IMR-90 (cell line): ENCODE results near the gene PARP3. TPM values are rescaled to one million over a fixed set of nuclear protein-coding genes. Genes with fewer than 3 reads are reported as not detected.
A peak's percentile ranks its signal among the peaks of the same experiment; 100 is the strongest.

Experiments
- ATAC-seq: fragments of 200-7000 bp; cut with Tn5 transposase; 2 replicates; pipeline ENCODE4 v1.9.1; 2020; ENCODE audit warnings: low read depth, mild to moderate bottlenecking, moderate library complexity
- BruUV-seq: library from RNA; stranded (reverse); fragments of 400-500 nt; replicated peaks from 2 replicates; lab custom pipeline; 2021; lab: Mats Ljungman, UMichigan
- CTCF ChIA-PET: fragments of 300-600 bp; formaldehyde crosslinking; extraction: SDS; loops from one replicate; lab custom pipeline; 2021; ENCODE audit warnings: antibody characterized with exemption; lab: Yijun Ruan, JAX
- POLR2A ChIA-PET: fragments of 300-600 bp; sonication (Branson Sonifier 250); formaldehyde crosslinking; loops from one replicate; lab custom pipeline; 2022; ENCODE audit warnings: antibody characterized with exemption; ENCODE audit not compliant: unreplicated experiment; lab: Charles Lee
- DNase-seq: peaks from one replicate; pipeline ENCODE4 v3.0.0; 2013
- H2AFZ ChIP-seq: replicated peaks from 2 replicates; pipeline ENCODE3; 2013; ENCODE audit warnings: low read length, mild to moderate bottlenecking; ENCODE audit not compliant: poor library complexity
- H2AK5ac ChIP-seq: 2 replicates; pipeline ENCODE4 v1.6.1; 2013; ENCODE audit warnings: low read depth, low read length, inconsistent platforms
- H2AK9ac ChIP-seq: replicated peaks from 2 replicates; pipeline ENCODE3; 2013; ENCODE audit warnings: mild to moderate bottlenecking, low read depth, low read length, moderate library complexity; ENCODE audit not compliant: poor library complexity
- H2BK120ac ChIP-seq: 2 replicates; pipeline ENCODE4 v1.6.1; 2013; ENCODE audit warnings: low read depth, low read length, inconsistent platforms
- H2BK15ac ChIP-seq: 3 replicates; pipeline ENCODE4 v1.6.1; 2013; ENCODE audit warnings: low read depth, low read length, inconsistent platforms
- H2BK20ac ChIP-seq: 2 replicates; pipeline ENCODE4 v1.6.1; 2013; ENCODE audit warnings: low read depth, mild to moderate bottlenecking, inconsistent platforms, low read length, moderate library complexity
- H2BK5ac ChIP-seq: 2 replicates; pipeline ENCODE4 v1.6.1; 2013; ENCODE audit warnings: mild to moderate bottlenecking, low read depth, low read length, inconsistent platforms; ENCODE audit not compliant: poor library complexity, severe bottlenecking
- H3K14ac ChIP-seq: replicated peaks from 2 replicates; pipeline ENCODE4 v1.6.1; 2013; ENCODE audit warnings: low read depth, low read length, inconsistent platforms
- H3K18ac ChIP-seq: 2 replicates; pipeline ENCODE4 v1.6.1; 2013; ENCODE audit warnings: low read depth, low read length, control low read depth
- H3K23ac ChIP-seq: 2 replicates; pipeline ENCODE4 v1.6.1; 2013; ENCODE audit warnings: low read depth, low read length, inconsistent platforms
- H3K27ac ChIP-seq: 2 replicates; pipeline ENCODE4 v1.5.1; 2013; ENCODE audit warnings: mild to moderate bottlenecking, control low read depth, low read length; ENCODE audit not compliant: insufficient read depth
- H3K27me3 ChIP-seq: 2 replicates; pipeline ENCODE4 v1.6.1; 2013; ENCODE audit warnings: low read length; ENCODE audit not compliant: control insufficient read depth, insufficient read depth
- H3K36me3 ChIP-seq: 2 replicates; pipeline ENCODE4 v1.6.1; 2013; ENCODE audit warnings: low read length, mixed read lengths; ENCODE audit not compliant: control insufficient read depth, insufficient read depth
- H3K4ac ChIP-seq: 2 replicates; pipeline ENCODE4 v1.6.1; 2013; ENCODE audit warnings: low read depth, low read length, inconsistent platforms
- H3K4me1 ChIP-seq: 2 replicates; pipeline ENCODE4 v1.6.1; 2013; ENCODE audit warnings: low read length, mixed read lengths; ENCODE audit not compliant: control insufficient read depth, insufficient read depth
- H3K4me2 ChIP-seq: 2 replicates; pipeline ENCODE4 v1.6.1; 2013; ENCODE audit warnings: low read depth, mild to moderate bottlenecking, control low read depth, low read length, moderate library complexity
- H3K4me3 ChIP-seq: 2 replicates; pipeline ENCODE4 v1.5.1; 2013; ENCODE audit warnings: low read depth, mild to moderate bottlenecking, control low read depth, low read length, moderate library complexity; ENCODE audit not compliant: insufficient read depth
- H3K56ac ChIP-seq: 2 replicates; pipeline ENCODE4 v1.6.1; 2013; ENCODE audit warnings: low read length, inconsistent platforms; ENCODE audit not compliant: insufficient read depth; ENCODE audit errors: extremely low read depth
- H3K79me1 ChIP-seq, 2 experiments: 2 replicates each; pipeline ENCODE4 v1.6.1; 2013; ENCODE audit warnings: low read length in 2 of 2, inconsistent platforms in 1 of 2, low read depth in 1 of 2
- H3K9ac ChIP-seq: 2 replicates; pipeline ENCODE4 v1.6.1; 2013; ENCODE audit warnings: low read depth, low read length, control low read depth
- H3K9me1 ChIP-seq: 2 replicates; pipeline ENCODE4 v1.6.1; 2013; ENCODE audit warnings: low read length, inconsistent platforms; ENCODE audit not compliant: insufficient read depth
- H3K9me3 ChIP-seq: 2 replicates; pipeline ENCODE4 v1.6.1; 2013; ENCODE audit warnings: low read length; ENCODE audit not compliant: control insufficient read depth, insufficient read depth
- H4K20me1 ChIP-seq: 2 replicates; pipeline ENCODE4 v1.6.1; 2013; ENCODE audit warnings: low read length, inconsistent platforms; ENCODE audit not compliant: insufficient read depth
- H4K5ac ChIP-seq: 2 replicates; pipeline ENCODE4 v1.6.1; 2013; ENCODE audit warnings: mild to moderate bottlenecking, low read depth, low read length, control low read depth
- H4K8ac ChIP-seq, 2 experiments: 2 replicates each; pipeline ENCODE4 v1.6.1; 2013; ENCODE audit warnings: low read depth in 2 of 2, low read length in 2 of 2, control low read depth in 1 of 2, inconsistent platforms in 1 of 2
- H4K91ac ChIP-seq: 2 replicates; pipeline ENCODE4 v1.6.1; 2013; ENCODE audit warnings: low read depth, low read length, inconsistent platforms; ENCODE audit not compliant: insufficient read depth
- CEBPB ChIP-seq: IDR thresholded peaks from 2 replicates; pipeline ENCODE4 v1.6.1; 2012; ENCODE audit warnings: low read depth, low read length, improper control_type of control experiment
- MAFK ChIP-seq: IDR thresholded peaks from 2 replicates; pipeline ENCODE4 v1.6.1; 2012; ENCODE audit warnings: low read depth, low read length, improper control_type of control experiment
- NFE2L2 ChIP-seq: fragments of 150-350 bp; IDR thresholded peaks from 2 replicates; pipeline ENCODE4 v1.6.1; 2016; ENCODE audit warnings: low read depth, mild to moderate bottlenecking, low read length
- WGBS, 2 experiments: methylation state at CpG; one replicate each; pipeline versions ENCODE4 v1.1.5 to v1.1.7; 2013; ENCODE audit warnings: missing lambda C conversion rate in 2 of 2; ENCODE audit not compliant: insufficient read length in 1 of 2; ENCODE audit errors: extremely low coverage in 2 of 2; 5-methylcytosine and 5-hydroxymethylcytosine counted together
- dilution Hi-C: fragments of 300-500 bp; cut with HindIII; formaldehyde crosslinking; loops from one replicate; pipeline ENCODE4 v1.14.3; 2018; ENCODE audit warnings: low sequenced_read_pairs; ENCODE audit not compliant: unreplicated experiment
- in situ Hi-C: fragments of 300-500 bp; cut with MboI; formaldehyde crosslinking; loops from 3 replicates; pipeline ENCODE4 v1.14.3; 2019; ENCODE audit warnings: low sequenced_read_pairs, inconsistent platforms, mixed read lengths
- intact Hi-C: fragments of 100-400 bp; cut with micrococcal nuclease; formaldehyde crosslinking; loops from 2 replicates; pipeline ENCODE4 v1.10.0; 2022
- polyA plus RNA-seq, 3 experiments: library from polyadenylated mRNA; depleted of rRNA; stranded (reverse); fragments of >200 nt; gene quantifications; 2 replicates each; pipeline ENCODE4 v1.2.3, GENCODE V29; 2012; ENCODE audit warnings: low replicate concordance in 1 of 3
- total RNA-seq: library from RNA; depleted of rRNA; stranded (reverse); fragments of >200 nt; gene quantifications from 2 replicates; pipeline ENCODE4 v1.2.3, GENCODE V29; 2012

PARP3 gene
- total and polyA plus RNA-seq, 2 of the 4 experiments (the other 2 are of a cell fraction) = 16.3 to 22.0 TPM

DNA sequence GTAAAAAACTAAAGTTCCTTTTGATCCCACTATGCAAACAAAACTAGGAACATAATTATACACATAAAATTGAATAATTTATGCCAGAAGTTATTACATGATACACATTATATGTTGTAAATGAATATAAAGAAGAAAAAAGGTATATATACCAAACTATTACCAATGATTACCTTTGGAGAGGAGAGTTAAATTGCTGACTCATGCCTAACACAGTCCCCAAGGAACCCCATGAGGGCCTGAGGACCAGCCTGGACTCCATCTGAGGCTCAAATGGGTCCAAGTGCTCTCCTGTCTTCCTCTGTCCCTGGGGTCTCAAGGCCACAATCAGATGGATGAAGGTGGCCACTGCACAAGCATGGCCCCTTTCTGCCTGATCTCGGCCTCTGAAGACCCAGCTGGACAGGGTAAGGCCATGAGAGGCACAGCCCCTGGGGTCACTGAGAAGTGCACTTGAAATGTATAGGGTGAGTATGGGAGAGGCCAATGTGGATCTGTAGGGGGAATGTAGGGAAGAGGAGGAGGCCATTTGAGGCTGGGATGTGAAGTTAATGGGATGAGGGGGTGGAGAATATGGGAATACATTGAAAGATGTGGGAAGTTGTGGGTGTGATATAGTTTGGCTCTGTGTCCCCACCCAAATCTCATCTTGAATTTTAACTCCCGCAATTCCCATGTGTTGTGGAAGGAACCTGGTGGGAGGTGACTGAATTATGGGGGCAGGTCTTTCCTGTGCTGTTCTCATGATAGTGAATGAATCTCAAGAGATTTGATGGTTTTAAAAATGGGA lies 37.9 kb upstream of the PARP3 start:
- ChIA-PET CTCF (no interaction called here), POLR2A (no interaction called here)
- Histone ChIP-seq H3K27me3 (no peaks in the 10 kb centered on the region), H2AK9ac (no peak overlapping the region), H2BK20ac (no peak overlapping the region), H4K20me1 (no peaks in the 10 kb centered on the region), H4K91ac (no peak overlapping the region), H3K18ac (no peak overlapping the region), H3K56ac (no peak overlapping the region), H3K9me1 (no peaks in the 10 kb centered on the region), H2BK15ac (no peak overlapping the region), H3K4ac (no peak overlapping the region), H3K4me3 (no peak overlapping the region), H3K27ac (no peak overlapping the region), H2AK5ac (no peak overlapping the region), H3K79me1 (no peaks in the 10 kb centered on the region), H4K8ac (no peak overlapping the region), H2AFZ (no peak overlapping the region), H3K4me2 (no peak overlapping the region), H3K9ac (no peak overlapping the region), H3K14ac (no peak overlapping the region), H2BK120ac (no peak overlapping the region), H4K5ac (no peak overlapping the region), H3K23ac (no peak overlapping the region), H3K9me3 (0 out of 2 replicates have a peak, but pooled peaks cover 3% of the 10 kb centered on the region), H3K4me1 (no peaks in the 10 kb centered on the region), H3K36me3 (no peaks in the 10 kb centered on the region), H2BK5ac (no peak overlapping the region)
- WGBS, 2 experiments = no CpG with 5 or more reads among the region's 2 CpGs
- intact Hi-C loops = loop anchor here (10.0 kb wide), 1 partner anchor 169 kb away; no protein-coding TSS in a partner anchor
- DNase-seq (no peak), ATAC-seq (no peak)
- in situ Hi-C loops = no loop called here
- peak; percentile 66 for TF ChIP-seq NFE2L2
- peak; percentile 76 for TF ChIP-seq MAFK
- TF ChIP-seq CEBPB = no peak
- dilution Hi-C loops = no loop called here
- no TSS peak for BruUV-seq
